SK-N-SH (cell line): ENCODE measurements around the gene IRX3. TPM values are rescaled to one million over a fixed set of nuclear protein-coding genes. Genes with fewer than 3 reads are reported as not detected.

Experiments used
- CTCF ChIA-PET: fragments of 300-600, 350-600 bp; formaldehyde crosslinking; extraction: SDS; loops from one replicate; lab custom pipeline; 2021; lab: Yijun Ruan, JAX
- POLR2A ChIA-PET: fragments of 350-600 bp; sonication (Branson Sonifier 250); formaldehyde crosslinking; extraction: SDS; loops from one replicate; lab custom pipeline; 2020; ENCODE audit warnings: antibody characterized with exemption, inconsistent platforms; lab: Yijun Ruan, JAX
- DNase-seq: peaks from one replicate; pipeline ENCODE4 v3.0.0; 2012
- H2AFZ ChIP-seq: fragments of 200-600 bp; sonication (generic); 2 replicates; pipeline ENCODE4 v1.8.1; 2016; ENCODE audit warnings: antibody characterized with exemption, mild to moderate bottlenecking, low read depth
- H3F3A ChIP-seq: fragments of 200-600 bp; sonication (generic); replicated peaks from 2 replicates; pipeline ENCODE3; 2016; ENCODE audit warnings: antibody characterized with exemption, mild to moderate bottlenecking; ENCODE audit not compliant: insufficient read depth
- H3K27ac ChIP-seq, 2 experiments: fragments of 200-500 bp in 1 of 2; fragments of 200-600 bp in 1 of 2; sonication (Bioruptor generic) in 1 of 2; sonication (generic), shearing (Covaris generic) in 1 of 2; 2 replicates each; pipeline versions ENCODE4 v1.5.1 to v1.6.1; 2014 to 2016; ENCODE audit warnings: low read depth in 2 of 2, inconsistent platforms in 1 of 2, low read length in 1 of 2, mild to moderate bottlenecking in 1 of 2, mixed read lengths in 1 of 2
- H3K27me3 ChIP-seq: fragments of 200-600 bp; sonication (generic), shearing (Covaris generic); 2 replicates; pipeline ENCODE4 v1.6.1; 2016; ENCODE audit warnings: mixed run types; ENCODE audit not compliant: insufficient read depth
- H3K36me3 ChIP-seq, 2 experiments: fragments of 200-500 bp in 1 of 2; fragments of 200-600 bp in 1 of 2; sonication (Bioruptor generic) in 1 of 2; sonication (generic) in 1 of 2; replicated peaks in 1 of 2; 2 replicates each; pipeline versions ENCODE3 to v1.5.1; 2014 to 2016; ENCODE audit warnings: low read length in 1 of 2, mild to moderate bottlenecking in 1 of 2; ENCODE audit not compliant: insufficient read depth in 2 of 2, control insufficient read depth in 1 of 2
- H3K4me1 ChIP-seq, 2 experiments: fragments of 200-500 bp in 1 of 2; fragments of 200-600 bp in 1 of 2; sonication (Bioruptor generic) in 1 of 2; sonication (generic), shearing (Covaris generic) in 1 of 2; 2 replicates each; pipeline versions ENCODE4 v1.5.1 to v1.6.1; 2014 to 2016; ENCODE audit warnings: low read depth in 1 of 2, low read length in 1 of 2, mixed run types in 1 of 2; ENCODE audit not compliant: insufficient read depth in 2 of 2, control insufficient read depth in 1 of 2
- H3K4me2 ChIP-seq: fragments of 200-600 bp; sonication (generic), shearing (Covaris generic); 2 replicates; pipeline ENCODE4 v1.6.1; 2017; ENCODE audit warnings: mixed run types
- H3K4me3 ChIP-seq, 2 experiments: fragments of 200-500 bp in 1 of 2; fragments of 200-600 bp in 1 of 2; sonication (Bioruptor generic) in 1 of 2; sonication (generic), shearing (Covaris generic) in 1 of 2; 2 replicates each; pipeline versions ENCODE4 v1.5.1 to v1.8.1; 2014 to 2016; ENCODE audit warnings: low read depth in 2 of 2, inconsistent platforms in 1 of 2, low read length in 1 of 2, mild to moderate bottlenecking in 1 of 2, mixed read lengths in 1 of 2, moderate library complexity in 1 of 2
- H3K79me2 ChIP-seq: fragments of 200-600 bp; sonication (generic); 2 replicates; pipeline ENCODE4 v1.8.1; 2017; ENCODE audit warnings: mild to moderate bottlenecking; ENCODE audit not compliant: insufficient read depth
- H3K9ac ChIP-seq: fragments of 200-600 bp; sonication (generic); 2 replicates; pipeline ENCODE4 v1.6.1; 2017; ENCODE audit warnings: mixed run types
- H3K9me2 ChIP-seq: fragments of 200-600 bp; sonication (generic); 2 replicates; pipeline ENCODE4 v1.6.1; 2017; ENCODE audit warnings: mixed run types
- H3K9me3 ChIP-seq: fragments of 200-600 bp; sonication (generic); 2 replicates; pipeline ENCODE4 v1.6.1; 2017; ENCODE audit warnings: mixed run types, mild to moderate bottlenecking, moderate library complexity
- H4K20me1 ChIP-seq: fragments of 200-600 bp; sonication (generic); 2 replicates; pipeline ENCODE4 v1.6.1; 2017; ENCODE audit warnings: mild to moderate bottlenecking, mixed run types; ENCODE audit not compliant: insufficient read depth
- CHD2 ChIP-seq: fragments of 150-350 bp; IDR thresholded peaks from 2 replicates; pipeline ENCODE4 v1.6.1; 2018; ENCODE audit warnings: low read length; ENCODE audit not compliant: partially characterized antibody
- ELF1 ChIP-seq: IDR thresholded peaks from 2 replicates; pipeline ENCODE4 v1.4.0; 2012
- EP300 ChIP-seq, 2 experiments: IDR thresholded peaks; 2 replicates each; pipeline versions ENCODE4 v1.4.0 to v1.6.1; 2012; ENCODE audit warnings: borderline replicate concordance in 1 of 2, low read depth in 1 of 2, low read length in 1 of 2
- EZH2phosphoT487 ChIP-seq: fragments of 200-600 bp; sonication (generic); IDR thresholded peaks from 2 replicates; pipeline ENCODE4 v1.6.1; 2017; ENCODE audit warnings: low read depth, mixed run types, mild to moderate bottlenecking, antibody characterized with exemption, moderate library complexity, borderline replicate concordance
- FOSL2 ChIP-seq: IDR thresholded peaks from 2 replicates; pipeline ENCODE4 v1.4.0; 2012; ENCODE audit warnings: low read depth, mild to moderate bottlenecking, moderate library complexity, borderline replicate concordance
- FOXM1 ChIP-seq: IDR thresholded peaks from 2 replicates; pipeline ENCODE4 v1.4.0; 2012; ENCODE audit warnings: low read depth, mild to moderate bottlenecking
- GABPA ChIP-seq: IDR thresholded peaks from 2 replicates; pipeline ENCODE4 v1.4.0; 2012; ENCODE audit warnings: low read depth, mild to moderate bottlenecking
- GATA2 ChIP-seq: sonication (generic); formaldehyde crosslinking; IDR thresholded peaks from 2 replicates; pipeline ENCODE4 v1.5.0; 2020; ENCODE audit warnings: mild to moderate bottlenecking, missing genetic modification reagents
- MEF2A ChIP-seq: IDR thresholded peaks from 2 replicates; pipeline ENCODE4 v1.4.0; 2012; ENCODE audit warnings: low read depth, borderline replicate concordance
- MXI1 ChIP-seq: IDR thresholded peaks from 2 replicates; pipeline ENCODE4 v1.6.1; 2012; ENCODE audit warnings: mild to moderate bottlenecking, low read depth, low read length, improper control_type of control experiment
- POLR2AphosphoS5 ChIP-seq: IDR thresholded peaks from 2 replicates; pipeline ENCODE4 v1.6.1; 2012; ENCODE audit warnings: low read depth, low read length
- RCOR1 ChIP-seq: fragments of 150-350 bp; IDR thresholded peaks from 2 replicates; pipeline ENCODE4 v1.6.1; 2017; ENCODE audit warnings: antibody characterized with exemption, low read length
- RFX5 ChIP-seq: IDR thresholded peaks from 2 replicates; pipeline ENCODE4 v1.6.1; 2012; ENCODE audit warnings: mild to moderate bottlenecking, improper control_type of control experiment, low read length
- SIN3A ChIP-seq: IDR thresholded peaks from 2 replicates; pipeline ENCODE4 v1.6.1; 2012; ENCODE audit warnings: low read depth, mild to moderate bottlenecking, low read length, moderate library complexity, borderline replicate concordance
- YY1 ChIP-seq: IDR thresholded peaks from 2 replicates; pipeline ENCODE4 v1.4.0; 2012; ENCODE audit warnings: low read depth, mild to moderate bottlenecking
- WGBS: methylation state at CpG from one replicate; pipeline ENCODE4 v1.1.6; 2017; ENCODE audit warnings: low lambda C conversion rate; 5-methylcytosine and 5-hydroxymethylcytosine counted together
- polyA plus RNA-seq, 3 experiments: library from polyadenylated mRNA; depleted of rRNA; stranded (reverse); fragments of >200 nt; gene quantifications; 2 replicates each; pipeline ENCODE4 v1.2.3, GENCODE V29; 2012
- TF ChIP-seq, protein P1 (sequence below): IDR thresholded peaks from 2 replicates; pipeline ENCODE4 v1.6.1; 2012; ENCODE audit warnings: mild to moderate bottlenecking, low read depth, low read length, moderate library complexity
- TF ChIP-seq, protein P2 (sequence below): IDR thresholded peaks from 2 replicates; pipeline ENCODE4; 2012
- TF ChIP-seq, protein P3 (sequence below): fragments of 150-350 bp; IDR thresholded peaks from 2 replicates; pipeline ENCODE4 v1.6.1; 2017; ENCODE audit warnings: antibody characterized with exemption, low read length, low read depth, borderline replicate concordance
- TF ChIP-seq, protein P4 (sequence below): fragments of 150-350 bp; IDR thresholded peaks from 2 replicates; pipeline ENCODE4 v1.6.1; 2016; ENCODE audit warnings: mild to moderate bottlenecking, low read depth, low read length

IRX3 gene
- polyA plus RNA-seq, 1 of the 3 experiments (the other 2 are of a cell fraction): 7.1 TPM

DNA sequence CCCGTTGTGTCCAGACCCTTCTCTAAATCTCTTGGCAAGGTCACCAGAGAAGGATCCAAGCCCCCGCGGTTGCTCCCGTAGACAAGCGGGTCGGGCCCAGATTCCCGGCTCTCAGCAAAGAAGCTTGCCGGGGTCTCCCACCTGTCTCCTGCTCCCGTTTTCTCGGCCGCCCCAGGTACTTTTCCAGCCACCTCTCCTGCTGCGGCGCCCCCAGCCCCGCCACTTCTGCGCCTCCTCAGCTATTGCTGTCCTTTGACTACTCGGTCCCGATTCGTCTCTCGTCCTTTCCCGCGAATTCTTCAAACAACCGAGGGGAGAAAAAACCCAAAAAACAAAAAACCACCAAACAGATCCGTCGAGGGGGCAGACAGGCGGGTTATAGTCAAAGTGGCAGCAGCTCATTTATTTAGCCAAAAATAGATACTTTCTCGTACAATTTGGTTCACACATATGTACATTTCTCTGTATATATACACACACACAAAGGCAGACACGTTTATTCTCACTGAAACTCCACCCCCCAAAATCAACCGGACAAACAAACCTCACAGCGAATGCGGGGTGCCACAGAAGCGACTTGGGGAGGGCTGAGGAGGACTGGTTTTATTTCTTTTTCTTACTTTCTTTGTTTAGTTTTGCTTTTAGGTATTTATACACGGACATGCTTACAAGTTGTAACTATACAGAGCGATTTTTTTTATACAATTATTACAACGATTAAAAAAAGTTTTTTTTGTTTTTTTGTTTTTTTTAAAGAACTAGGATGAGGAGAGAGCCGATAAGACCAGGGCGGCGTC, 3.5 kb downstream of the IRX3 start:
- no peak for DNase-seq
- no peaks in the 10 kb centered on the region for H3K27me3 ChIP-seq
- no peak overlapping the region for H3K27ac ChIP-seq
- no peaks in the 10 kb centered on the region for H4K20me1 ChIP-seq
- peaks cover 4 to 10% of the 10 kb centered on the region in 2 experiments for H3K36me3 ChIP-seq
- H3K4me1 ChIP-seq: no peaks in the 10 kb centered on the region; a peak in 2 of 4 replicates
- WGBS: 88% methylated on average over 34 of the region's 37 CpGs
- H3K4me2 ChIP-seq: no peak overlapping the region
- no peak overlapping the region for H3K9ac ChIP-seq
- ChIA-PET POLR2A (no interaction called here), CTCF (interaction anchor here (1.1 kb wide), 1 partner anchor 49 kb away, joined by 3 read pairs; no protein-coding TSS in a partner anchor)
- no peaks in the 10 kb centered on the region for H3K9me3 ChIP-seq
- no peaks in the 10 kb centered on the region for H3F3A ChIP-seq
- TF ChIP-seq ELF1: no peak
- no peak for TF ChIP-seq RFX5
- no peak for TF ChIP-seq FOSL2
- no peak for TF ChIP-seq SIN3A
- TF ChIP-seq, protein P1, sequence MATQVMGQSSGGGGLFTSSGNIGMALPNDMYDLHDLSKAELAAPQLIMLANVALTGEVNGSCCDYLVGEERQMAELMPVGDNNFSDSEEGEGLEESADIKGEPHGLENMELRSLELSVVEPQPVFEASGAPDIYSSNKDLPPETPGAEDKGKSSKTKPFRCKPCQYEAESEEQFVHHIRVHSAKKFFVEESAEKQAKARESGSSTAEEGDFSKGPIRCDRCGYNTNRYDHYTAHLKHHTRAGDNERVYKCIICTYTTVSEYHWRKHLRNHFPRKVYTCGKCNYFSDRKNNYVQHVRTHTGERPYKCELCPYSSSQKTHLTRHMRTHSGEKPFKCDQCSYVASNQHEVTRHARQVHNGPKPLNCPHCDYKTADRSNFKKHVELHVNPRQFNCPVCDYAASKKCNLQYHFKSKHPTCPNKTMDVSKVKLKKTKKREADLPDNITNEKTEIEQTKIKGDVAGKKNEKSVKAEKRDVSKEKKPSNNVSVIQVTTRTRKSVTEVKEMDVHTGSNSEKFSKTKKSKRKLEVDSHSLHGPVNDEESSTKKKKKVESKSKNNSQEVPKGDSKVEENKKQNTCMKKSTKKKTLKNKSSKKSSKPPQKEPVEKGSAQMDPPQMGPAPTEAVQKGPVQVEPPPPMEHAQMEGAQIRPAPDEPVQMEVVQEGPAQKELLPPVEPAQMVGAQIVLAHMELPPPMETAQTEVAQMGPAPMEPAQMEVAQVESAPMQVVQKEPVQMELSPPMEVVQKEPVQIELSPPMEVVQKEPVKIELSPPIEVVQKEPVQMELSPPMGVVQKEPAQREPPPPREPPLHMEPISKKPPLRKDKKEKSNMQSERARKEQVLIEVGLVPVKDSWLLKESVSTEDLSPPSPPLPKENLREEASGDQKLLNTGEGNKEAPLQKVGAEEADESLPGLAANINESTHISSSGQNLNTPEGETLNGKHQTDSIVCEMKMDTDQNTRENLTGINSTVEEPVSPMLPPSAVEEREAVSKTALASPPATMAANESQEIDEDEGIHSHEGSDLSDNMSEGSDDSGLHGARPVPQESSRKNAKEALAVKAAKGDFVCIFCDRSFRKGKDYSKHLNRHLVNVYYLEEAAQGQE: no peak
- TF ChIP-seq, protein P2, sequence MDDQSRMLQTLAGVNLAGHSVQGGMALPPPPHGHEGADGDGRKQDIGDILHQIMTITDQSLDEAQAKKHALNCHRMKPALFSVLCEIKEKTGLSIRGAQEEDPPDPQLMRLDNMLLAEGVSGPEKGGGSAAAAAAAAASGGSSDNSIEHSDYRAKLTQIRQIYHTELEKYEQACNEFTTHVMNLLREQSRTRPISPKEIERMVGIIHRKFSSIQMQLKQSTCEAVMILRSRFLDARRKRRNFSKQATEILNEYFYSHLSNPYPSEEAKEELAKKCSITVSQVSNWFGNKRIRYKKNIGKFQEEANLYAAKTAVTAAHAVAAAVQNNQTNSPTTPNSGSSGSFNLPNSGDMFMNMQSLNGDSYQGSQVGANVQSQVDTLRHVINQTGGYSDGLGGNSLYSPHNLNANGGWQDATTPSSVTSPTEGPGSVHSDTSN: no peak
- TF ChIP-seq CHD2: no peak
- TF ChIP-seq EZH2phosphoT487: no peak
- no peak for TF ChIP-seq RCOR1
- TF ChIP-seq, protein P3, sequence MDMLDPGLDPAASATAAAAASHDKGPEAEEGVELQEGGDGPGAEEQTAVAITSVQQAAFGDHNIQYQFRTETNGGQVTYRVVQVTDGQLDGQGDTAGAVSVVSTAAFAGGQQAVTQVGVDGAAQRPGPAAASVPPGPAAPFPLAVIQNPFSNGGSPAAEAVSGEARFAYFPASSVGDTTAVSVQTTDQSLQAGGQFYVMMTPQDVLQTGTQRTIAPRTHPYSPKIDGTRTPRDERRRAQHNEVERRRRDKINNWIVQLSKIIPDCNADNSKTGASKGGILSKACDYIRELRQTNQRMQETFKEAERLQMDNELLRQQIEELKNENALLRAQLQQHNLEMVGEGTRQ: no peak
- no peak for TF ChIP-seq FOXM1
- TF ChIP-seq POLR2AphosphoS5: no peak
- TF ChIP-seq GABPA: no peak
- TF ChIP-seq YY1: no peak
- TF ChIP-seq, protein P4, sequence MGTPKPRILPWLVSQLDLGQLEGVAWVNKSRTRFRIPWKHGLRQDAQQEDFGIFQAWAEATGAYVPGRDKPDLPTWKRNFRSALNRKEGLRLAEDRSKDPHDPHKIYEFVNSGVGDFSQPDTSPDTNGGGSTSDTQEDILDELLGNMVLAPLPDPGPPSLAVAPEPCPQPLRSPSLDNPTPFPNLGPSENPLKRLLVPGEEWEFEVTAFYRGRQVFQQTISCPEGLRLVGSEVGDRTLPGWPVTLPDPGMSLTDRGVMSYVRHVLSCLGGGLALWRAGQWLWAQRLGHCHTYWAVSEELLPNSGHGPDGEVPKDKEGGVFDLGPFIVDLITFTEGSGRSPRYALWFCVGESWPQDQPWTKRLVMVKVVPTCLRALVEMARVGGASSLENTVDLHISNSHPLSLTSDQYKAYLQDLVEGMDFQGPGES: no peak
- TF ChIP-seq MEF2A: no peak
- no peak for TF ChIP-seq GATA2 (CRISPR knock-in tag)
- no peak for TF ChIP-seq MXI1
- TF ChIP-seq EP300 (IDR thresholded peaks at IDR 0.05; ENCODE audit: borderline replicate concordance in 1 of 2, low read depth in 1 of 2, low read length in 1 of 2): no peak
- H3K4me3 ChIP-seq: no peak overlapping the region
- H3K9me2 ChIP-seq: no peaks in the 10 kb centered on the region
- H2AFZ ChIP-seq: no peak overlapping the region
- H3K79me2 ChIP-seq: peaks cover 3% of the 10 kb centered on the region
